HL-60/S4 (cell line): ENCODE results near the gene CDV3.
"Not testable (repeated sequence)": the region's sequence is repeated elsewhere in the genome, so short reads cannot be mapped to it uniquely, and the experiment has no call there.

Source experiments
- in situ Hi-C: fragments of 300-500 bp; cut with MboI; formaldehyde crosslinking; loops from 2 replicates; pipeline ENCODE4 v1.14.3; 2022; ENCODE audit warnings: low sequenced_read_pairs

CDV3 gene

GRCh38 chr3:133573629-133574194, at the start of gene CDV3:
CDV3 (plus strand) TSS chr3:133573686; CDS start chr3:133574045, 359 bp downstream.
- in situ Hi-C loops, result no loop called here

DNA sequence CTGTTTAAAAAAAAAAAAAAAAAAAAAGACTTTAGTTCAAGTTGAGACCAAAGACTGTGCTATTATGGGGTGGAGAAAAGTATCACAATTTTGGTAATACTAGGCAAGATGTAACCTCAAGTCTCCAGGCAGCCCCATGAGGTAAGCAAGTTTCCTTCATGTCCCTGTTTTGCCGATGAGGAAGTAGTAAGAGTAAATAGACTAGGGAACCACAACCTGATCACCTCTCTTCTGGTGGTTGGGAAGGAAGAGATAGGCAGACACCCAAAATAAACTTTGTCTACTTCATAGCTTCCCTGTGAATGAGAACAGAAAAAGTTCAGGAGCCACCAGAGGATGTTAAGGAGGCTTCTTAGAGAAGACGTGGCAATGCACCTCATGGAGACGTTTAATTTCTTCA, 49.7 kb upstream of the CDV3 start:
- in situ Hi-C loops, result not testable (repeated sequence)

GRCh38 chr3:133525435-133525834, 48.1 kb upstream of the CDV3 start:
- in situ Hi-C loops, result no loop called here

DNA sequence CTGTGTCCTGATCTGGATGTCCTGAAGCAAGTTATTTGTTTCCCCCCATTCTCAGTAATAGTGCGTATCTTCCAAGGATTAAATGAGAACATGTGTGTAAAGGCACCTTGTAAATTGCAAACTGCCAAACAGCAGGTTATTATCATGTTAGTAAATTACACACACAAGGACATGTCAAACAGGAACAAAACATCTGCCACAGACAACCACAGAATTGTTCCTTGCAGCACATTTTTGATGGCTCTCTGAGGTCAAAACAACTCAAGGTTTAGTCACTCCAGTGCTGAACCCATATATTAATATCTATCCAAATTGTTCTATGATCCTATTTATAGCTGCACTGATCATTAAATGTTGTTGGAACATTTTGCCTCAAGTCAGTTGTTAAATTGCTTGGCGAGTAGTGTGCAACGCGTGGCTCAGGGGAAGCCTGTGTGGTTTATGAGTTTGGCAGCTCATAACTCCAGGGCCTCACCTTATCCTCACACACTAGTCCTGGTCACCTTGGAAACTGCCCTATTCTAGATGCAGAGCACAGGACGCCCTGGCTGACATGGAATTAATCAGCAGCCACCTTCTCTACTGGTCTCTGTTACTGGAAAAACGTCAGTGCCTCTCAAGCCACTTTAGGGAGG, 46.3 kb upstream of the CDV3 start:
- in situ Hi-C loops, result no loop called here

DNA sequence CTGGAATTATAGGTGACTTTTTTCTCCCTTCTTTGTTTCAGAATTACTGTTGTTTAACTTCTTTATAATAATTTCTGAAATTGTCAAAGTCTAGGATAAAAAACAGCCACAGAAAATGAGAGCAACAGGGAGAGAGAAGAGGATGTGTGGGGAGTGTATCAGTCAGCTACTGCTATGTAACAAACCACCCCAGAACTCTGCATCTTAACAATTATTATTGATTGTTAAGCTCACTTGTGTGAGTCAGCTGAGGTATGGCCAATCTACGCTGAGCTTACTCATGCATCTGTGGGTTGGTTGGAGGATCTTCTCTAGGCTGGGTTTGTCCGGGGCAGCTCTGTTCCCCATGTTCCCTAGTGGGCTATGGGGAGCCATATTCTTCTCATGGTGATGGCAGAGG, 43.7 kb upstream of the CDV3 start:
- in situ Hi-C loops, result no loop called here

DNA sequence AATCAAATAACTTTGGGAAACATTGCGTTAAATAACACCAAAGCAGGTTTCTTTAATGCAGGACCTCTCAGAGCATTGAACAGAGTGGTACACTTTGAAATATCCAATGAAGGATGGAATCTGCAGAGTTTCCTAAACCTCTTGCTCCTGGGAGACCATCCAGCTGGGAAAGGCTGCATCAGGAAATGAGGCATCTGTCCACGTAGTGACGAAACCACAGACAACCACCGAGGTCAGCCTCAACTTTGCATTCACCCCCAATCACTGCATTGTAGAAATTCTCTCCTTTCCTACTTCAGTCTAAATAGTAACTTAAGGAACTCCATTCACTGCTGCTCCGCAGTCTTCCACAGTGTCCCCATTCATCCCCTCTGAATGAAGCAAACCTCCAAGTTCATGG, 41.5 kb upstream of the CDV3 start:
- in situ Hi-C loops, result no loop called here

GRCh38 chr3:133532951-133533350, 40.5 kb upstream of the CDV3 start:
- in situ Hi-C loops, result no loop called here

- in situ Hi-C loops, result no loop called here
Observed at GRCh38 chr3:133535971-133536881, 37.3 kb upstream of the CDV3 start.

- in situ Hi-C loops, result not testable (repeated sequence)
Observed at GRCh38 chr3:133537131-133537530, 36.4 kb upstream of the CDV3 start.

GRCh38 chr3:133538154-133538553, 35.3 kb upstream of the CDV3 start:
- in situ Hi-C loops, result no loop called here

GRCh38 chr3:133540896-133541674, 32.4 kb upstream of the CDV3 start:
- in situ Hi-C loops, result no loop called here

DNA sequence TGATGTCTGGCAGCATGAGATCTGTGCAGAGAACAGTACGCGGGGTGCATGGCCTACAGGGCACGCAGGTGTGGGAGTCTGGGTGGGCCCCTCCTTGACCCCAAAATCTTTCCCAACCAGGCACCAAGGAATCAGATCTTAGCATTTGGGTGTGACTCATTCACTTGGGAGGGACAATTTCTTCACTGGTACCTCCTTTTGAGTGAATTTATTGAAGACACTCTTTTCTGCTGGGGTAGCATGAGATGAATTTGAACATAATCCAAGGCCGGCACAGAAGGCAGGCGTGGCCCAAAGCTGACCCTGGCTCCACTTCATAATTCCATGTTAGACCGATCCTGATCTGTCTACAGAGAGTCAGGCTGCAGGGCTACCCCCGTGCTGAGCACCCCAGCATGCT, 30.6 kb upstream of the CDV3 start:
- in situ Hi-C loops, result no loop called here

- in situ Hi-C loops, result not testable (repeated sequence)
Observed at GRCh38 chr3:133544983-133545382, 28.5 kb upstream of the CDV3 start.

DNA sequence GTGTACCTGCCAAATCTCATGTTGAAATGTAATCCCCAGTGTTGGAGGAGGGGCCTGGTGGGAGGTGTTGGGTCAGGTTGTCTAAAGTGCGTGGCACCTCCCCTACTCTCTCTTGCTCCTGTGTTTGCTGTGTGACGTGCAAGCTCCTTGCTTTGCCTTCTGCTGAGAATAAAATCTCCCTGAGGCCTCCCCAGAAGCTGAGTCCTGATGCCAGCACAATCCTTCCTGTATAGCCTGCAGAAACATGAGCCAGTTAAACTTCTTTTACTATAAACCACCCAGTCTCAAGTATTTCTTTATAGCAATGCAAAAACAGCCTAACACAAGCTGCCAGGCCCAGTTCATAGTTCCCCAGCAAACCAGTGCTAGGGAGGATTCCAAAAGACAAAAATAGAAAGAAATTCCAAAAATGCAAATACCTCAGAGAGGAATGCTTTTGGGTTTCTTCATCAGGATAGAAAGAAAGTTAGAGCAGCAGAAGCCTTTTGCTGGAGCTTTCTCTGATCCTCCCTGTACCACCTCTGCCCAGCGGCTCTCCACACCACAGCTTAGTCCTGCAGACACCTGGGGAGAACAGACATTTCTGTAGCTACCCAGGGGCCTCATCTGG, 25.9 kb upstream of the CDV3 start:
- in situ Hi-C loops, result no loop called here

- in situ Hi-C loops, result no loop called here
Observed at GRCh38 chr3:133548090-133548489, 25.4 kb upstream of the CDV3 start.

- in situ Hi-C loops, result no loop called here
Observed at GRCh38 chr3:133549565-133549964, 23.9 kb upstream of the CDV3 start.

DNA sequence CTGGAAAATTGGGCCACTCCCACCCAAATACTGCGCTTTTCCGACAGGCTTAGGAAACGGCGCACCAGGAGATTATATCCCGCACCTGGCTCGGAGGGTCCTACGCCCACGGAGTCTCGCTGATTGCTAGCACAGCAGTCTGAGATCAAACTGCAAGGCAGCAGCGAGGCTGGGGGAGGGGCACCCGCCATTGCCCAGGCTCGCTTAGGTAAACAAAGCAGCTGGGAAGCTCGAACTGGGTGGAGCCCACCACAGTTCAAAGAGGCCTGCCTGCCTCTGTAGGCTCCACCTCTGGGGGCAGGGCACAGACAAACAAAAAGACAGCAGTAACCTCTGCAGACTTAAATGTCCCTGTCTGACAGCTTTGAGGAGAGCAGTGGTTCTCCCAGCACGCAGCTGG, 21.9 kb upstream of the CDV3 start:
- in situ Hi-C loops, result not testable (repeated sequence)

- in situ Hi-C loops, result no loop called here
Observed at GRCh38 chr3:133561679-133562078, 11.8 kb upstream of the CDV3 start.

GRCh38 chr3:133562376-133562775, 11.1 kb upstream of the CDV3 start:
- in situ Hi-C loops, result no loop called here

DNA sequence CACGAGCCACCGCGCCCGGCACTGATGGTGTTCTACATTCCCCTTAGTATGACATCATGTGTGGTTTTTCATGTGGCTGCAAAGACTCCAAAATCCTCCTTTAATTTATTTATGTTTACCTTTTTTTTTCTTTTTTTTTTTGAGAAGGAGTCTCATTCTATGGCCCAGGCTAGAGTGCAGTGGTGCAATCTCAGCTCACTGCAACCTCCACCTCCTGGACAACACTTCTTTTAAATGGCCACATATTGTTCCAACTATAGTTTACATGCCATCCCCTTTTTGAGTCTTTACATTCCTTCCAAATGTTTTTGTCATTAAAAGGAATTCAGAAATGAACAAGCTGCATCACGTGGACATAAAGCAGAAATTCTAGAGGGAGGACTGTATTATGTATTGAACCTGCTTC, 10.3 kb upstream of the CDV3 start:
- in situ Hi-C loops, result no loop called here

- in situ Hi-C loops, result no loop called here
Observed at GRCh38 chr3:133563816-133564215, 9.7 kb upstream of the CDV3 start.
